Measurements from ENCODE around the gene UBL4B. TPM values are rescaled to one million over a fixed set of nuclear protein-coding genes. Genes with fewer than 3 reads are reported as not detected.

UBL4B gene
- total RNA-seq, 1 experiment from 2014 or later, result not detected

- Mint-ChIP-seq H3K36me3 (ENCODE audit: insufficient read depth, unreplicated experiment) (no peaks in the 10 kb centered on the region), H3K9me3 (ENCODE audit: unreplicated experiment) (no peaks in the 10 kb centered on the region), H3K4me1 (ENCODE audit: insufficient read depth, unreplicated experiment) (no peaks in the 10 kb centered on the region), H3K27me3 (ENCODE audit: insufficient read depth, unreplicated experiment) (peaks cover 62% of the 10 kb centered on the region), H3K4me3 (ENCODE audit: unreplicated experiment) (no peak overlapping the region), H3K27ac (ENCODE audit: low read depth, unreplicated experiment) (no peak overlapping the region)
- no peak for DNase-seq (ENCODE audit: unreplicated experiment)
- ChIA-PET CTCF (interaction anchor here (0.6 to 4.0 kb wide), 3 partner anchors 28 to 74 kb away, joined by 3 to 13 read pairs (median 5); no protein-coding TSS in a partner anchor), POLR2A (no interaction called here)
- intact Hi-C loops (cut with micrococcal nuclease), result no loop called here
- no TSS peak for BruUV-seq (replicated peaks)
- TF ChIP-seq, protein P1, sequence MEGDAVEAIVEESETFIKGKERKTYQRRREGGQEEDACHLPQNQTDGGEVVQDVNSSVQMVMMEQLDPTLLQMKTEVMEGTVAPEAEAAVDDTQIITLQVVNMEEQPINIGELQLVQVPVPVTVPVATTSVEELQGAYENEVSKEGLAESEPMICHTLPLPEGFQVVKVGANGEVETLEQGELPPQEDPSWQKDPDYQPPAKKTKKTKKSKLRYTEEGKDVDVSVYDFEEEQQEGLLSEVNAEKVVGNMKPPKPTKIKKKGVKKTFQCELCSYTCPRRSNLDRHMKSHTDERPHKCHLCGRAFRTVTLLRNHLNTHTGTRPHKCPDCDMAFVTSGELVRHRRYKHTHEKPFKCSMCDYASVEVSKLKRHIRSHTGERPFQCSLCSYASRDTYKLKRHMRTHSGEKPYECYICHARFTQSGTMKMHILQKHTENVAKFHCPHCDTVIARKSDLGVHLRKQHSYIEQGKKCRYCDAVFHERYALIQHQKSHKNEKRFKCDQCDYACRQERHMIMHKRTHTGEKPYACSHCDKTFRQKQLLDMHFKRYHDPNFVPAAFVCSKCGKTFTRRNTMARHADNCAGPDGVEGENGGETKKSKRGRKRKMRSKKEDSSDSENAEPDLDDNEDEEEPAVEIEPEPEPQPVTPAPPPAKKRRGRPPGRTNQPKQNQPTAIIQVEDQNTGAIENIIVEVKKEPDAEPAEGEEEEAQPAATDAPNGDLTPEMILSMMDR (IDR thresholded peaks at IDR 0.05; ENCODE audit: unreplicated experiment), result no peak
These were observed 21.9 kb downstream of the UBL4B start for GRCh38 chr1:110134050-110134595.

DNA sequence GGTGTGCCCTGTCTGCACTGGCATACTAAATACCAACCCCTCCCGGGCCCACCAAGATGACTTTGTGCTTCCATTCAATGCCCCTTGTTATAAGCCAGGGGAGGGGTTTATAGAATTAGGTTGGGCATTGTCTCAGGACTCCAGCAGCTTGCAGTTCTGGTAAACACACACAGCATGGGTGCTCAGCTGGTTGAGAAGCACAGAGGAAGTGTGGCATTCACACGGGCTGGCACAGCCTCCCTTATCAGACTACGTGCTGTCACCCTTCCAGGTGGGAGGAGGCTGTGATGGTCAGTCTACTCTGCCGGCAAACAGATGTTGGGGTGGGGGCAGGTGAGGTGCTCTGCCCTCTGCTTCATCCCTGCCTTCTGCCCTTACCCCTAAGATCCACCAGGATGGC is 23.0 kb downstream of the UBL4B start:
- H3K27me3 Mint-ChIP-seq (ENCODE audit: insufficient read depth, unreplicated experiment), result peaks cover 65% of the 10 kb centered on the region

DNA sequence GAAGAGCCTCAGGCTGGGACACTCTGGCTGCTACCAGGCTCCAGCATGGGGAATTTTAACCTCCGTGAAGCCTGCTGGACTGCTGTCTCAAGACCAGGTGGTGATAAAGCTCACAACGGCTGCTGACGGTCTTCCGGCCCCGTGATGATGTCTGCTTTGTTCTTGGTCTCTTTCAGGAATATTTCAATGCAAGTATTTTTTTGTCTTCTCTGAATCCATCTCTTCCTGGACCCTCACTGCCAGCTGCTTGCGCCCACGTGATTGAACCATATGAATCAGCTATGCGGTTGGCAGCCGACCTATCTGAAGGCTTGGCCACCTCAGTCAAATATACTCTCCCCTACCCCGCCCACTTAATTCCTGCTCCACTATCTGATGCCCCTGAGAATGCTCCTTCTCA is 23.4 kb downstream of the UBL4B start:
- CTCF ChIA-PET, result interaction anchor here (1.1 to 4.0 kb wide), 2 partner anchors 29 to 48 kb away, joined by 4 to 13 read pairs; no protein-coding TSS in a partner anchor
- Mint-ChIP-seq H3K36me3 (ENCODE audit: insufficient read depth, unreplicated experiment) (no peaks in the 10 kb centered on the region), H3K9me3 (ENCODE audit: unreplicated experiment) (no peaks in the 10 kb centered on the region), H3K27me3 (ENCODE audit: insufficient read depth, unreplicated experiment) (peaks cover 69% of the 10 kb centered on the region), H3K27ac (ENCODE audit: low read depth, unreplicated experiment) (no peak overlapping the region), H3K4me3 (ENCODE audit: unreplicated experiment) (no peak overlapping the region), H3K4me1 (ENCODE audit: insufficient read depth, unreplicated experiment) (no peaks in the 10 kb centered on the region)
- DNase-seq (ENCODE audit: unreplicated experiment), result no peak
- TF ChIP-seq, protein P1 (IDR thresholded peaks at IDR 0.05; ENCODE audit: unreplicated experiment), result no peak
- intact Hi-C loops (cut with micrococcal nuclease), result no loop called here
- BruUV-seq (replicated peaks), result no TSS peak
- POLR2A ChIA-PET, result no interaction called here

More for the DNA sequence above, 23.0 kb downstream of the UBL4B start:
- no TSS peak for BruUV-seq (replicated peaks)
- POLR2A ChIA-PET, result no interaction called here
- H3K9me3 Mint-ChIP-seq (ENCODE audit: unreplicated experiment), result no peaks in the 10 kb centered on the region
- DNase-seq (ENCODE audit: unreplicated experiment), result no peak
- H3K4me3 Mint-ChIP-seq (ENCODE audit: unreplicated experiment), result no peak overlapping the region
- H3K27ac Mint-ChIP-seq (ENCODE audit: low read depth, unreplicated experiment), result no peak overlapping the region
- intact Hi-C loops (cut with micrococcal nuclease), result no loop called here
- CTCF ChIA-PET, result interaction anchor here (1.1 to 4.0 kb wide), 3 partner anchors 29 to 75 kb away, joined by 3 to 13 read pairs (median 4); no protein-coding TSS in a partner anchor
- no peaks in the 10 kb centered on the region for H3K36me3 Mint-ChIP-seq (ENCODE audit: insufficient read depth, unreplicated experiment)
- no peaks in the 10 kb centered on the region for H3K4me1 Mint-ChIP-seq (ENCODE audit: insufficient read depth, unreplicated experiment)
- TF ChIP-seq, protein P1 (IDR thresholded peaks at IDR 0.05; ENCODE audit: unreplicated experiment), result no peak

DNA sequence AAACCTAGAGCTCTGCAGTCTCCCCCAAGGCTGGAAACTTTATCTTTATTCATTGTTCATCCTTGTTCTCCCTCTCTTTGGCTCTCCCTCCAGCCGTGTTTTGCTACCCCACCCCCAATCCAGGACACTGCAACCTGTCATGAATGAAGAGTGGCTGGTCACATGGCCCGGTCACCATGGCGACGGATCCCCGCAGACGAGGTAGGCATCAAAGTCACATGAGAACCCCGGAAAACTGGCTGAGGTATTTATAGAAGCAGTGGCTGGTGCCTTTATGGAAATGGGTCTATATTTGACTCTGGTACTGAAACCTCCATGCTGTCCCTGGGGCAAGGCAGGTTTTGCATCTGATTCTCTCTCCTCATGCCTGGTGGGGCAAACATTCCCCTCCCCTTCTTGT is 24.7 kb downstream of the UBL4B start:
- H3K4me1 Mint-ChIP-seq (ENCODE audit: insufficient read depth, unreplicated experiment), result no peaks in the 10 kb centered on the region
- no peak overlapping the region for H3K27ac Mint-ChIP-seq (ENCODE audit: low read depth, unreplicated experiment)
- CTCF ChIA-PET, result interaction anchor here (0.6 to 4.0 kb wide), 2 partner anchors 30 to 72 kb away, joined by 4 to 13 read pairs; no protein-coding TSS in a partner anchor
- no peak for DNase-seq (ENCODE audit: unreplicated experiment)
- peaks cover 74% of the 10 kb centered on the region for H3K27me3 Mint-ChIP-seq (ENCODE audit: insufficient read depth, unreplicated experiment)
- no peaks in the 10 kb centered on the region for H3K36me3 Mint-ChIP-seq (ENCODE audit: insufficient read depth, unreplicated experiment)
- BruUV-seq (replicated peaks), result no TSS peak
- no peaks in the 10 kb centered on the region for H3K9me3 Mint-ChIP-seq (ENCODE audit: unreplicated experiment)
- POLR2A ChIA-PET, result no interaction called here
- intact Hi-C loops (cut with micrococcal nuclease), result no loop called here
- TF ChIP-seq, protein P1 (IDR thresholded peaks at IDR 0.05; ENCODE audit: unreplicated experiment), result no peak
- H3K4me3 Mint-ChIP-seq (ENCODE audit: unreplicated experiment), result no peak overlapping the region

Data from MCF 10A (cell line).